Ishikawa (cell line): ENCODE data around the gene LCN2.

Experiments
- CEBPB ChIP-seq: IDR thresholded peaks from 2 replicates; pipeline ENCODE4 v1.6.1; 2012
- CREB1 ChIP-seq: IDR thresholded peaks from 2 replicates; pipeline ENCODE4 v1.6.1; 2012; ENCODE audit warnings: low read depth
- EGR1 ChIP-seq: IDR thresholded peaks from 2 replicates; pipeline ENCODE4 v1.6.1; 2012
- EP300 ChIP-seq: IDR thresholded peaks from 2 replicates; pipeline ENCODE4 v1.6.1; 2012; ENCODE audit warnings: borderline replicate concordance
- FOXM1 ChIP-seq: IDR thresholded peaks from 2 replicates; pipeline ENCODE4 v1.6.1; 2012; ENCODE audit warnings: low read depth, borderline replicate concordance
- NFIC ChIP-seq: IDR thresholded peaks from 2 replicates; pipeline ENCODE4 v1.6.1; 2012
- RAD21 ChIP-seq: IDR thresholded peaks from 2 replicates; pipeline ENCODE4 v1.6.1; 2012; ENCODE audit warnings: low read depth
- TAF1 ChIP-seq: IDR thresholded peaks from 2 replicates; pipeline ENCODE4 v1.6.1; 2012; ENCODE audit warnings: low read depth, mild to moderate bottlenecking
- TCF12 ChIP-seq: IDR thresholded peaks from 2 replicates; pipeline ENCODE4 v1.6.1; 2012; ENCODE audit warnings: low read depth
- TEAD4 ChIP-seq: IDR thresholded peaks from 2 replicates; pipeline ENCODE4 v1.6.1; 2012
- USF1 ChIP-seq: IDR thresholded peaks from 2 replicates; pipeline ENCODE4 v1.6.1; 2012
- YY1 ChIP-seq: IDR thresholded peaks from 2 replicates; pipeline ENCODE4 v1.6.1; 2012; ENCODE audit warnings: low read depth
- ZBTB7A ChIP-seq: IDR thresholded peaks from 2 replicates; pipeline ENCODE4 v1.6.1; 2012; ENCODE audit warnings: low read depth
- TF ChIP-seq, protein P1 (sequence below): IDR thresholded peaks from 2 replicates; pipeline ENCODE4 v1.6.1; 2012; ENCODE audit warnings: low read depth, mild to moderate bottlenecking
- TF ChIP-seq, protein P2 (sequence below): IDR thresholded peaks from 2 replicates; pipeline ENCODE4 v1.6.1; 2012

The LCN2 gene

DNA sequence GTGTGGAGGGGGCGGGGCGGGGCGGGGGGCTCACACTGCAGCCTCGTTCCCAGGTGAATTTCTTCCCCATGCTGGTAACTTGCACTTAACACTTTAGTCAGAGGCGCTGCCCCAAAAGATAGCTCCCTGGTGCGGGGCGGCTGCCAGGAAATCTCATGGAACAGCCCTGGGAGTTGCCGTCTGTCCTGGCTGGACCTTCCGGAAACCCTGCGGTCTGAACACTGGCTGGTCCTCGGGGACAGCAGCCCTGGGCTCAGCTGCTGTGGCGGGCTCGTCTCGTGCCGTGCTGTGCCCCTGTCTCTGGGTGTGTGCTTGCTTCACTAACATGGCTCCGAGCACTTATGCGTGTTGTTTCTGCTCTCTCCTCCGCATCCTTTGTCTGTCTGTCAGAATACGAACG is 47.6 kb upstream of the LCN2 start:
- no peak for TF ChIP-seq YY1
- no peak for TF ChIP-seq TEAD4
- TF ChIP-seq, protein P1, sequence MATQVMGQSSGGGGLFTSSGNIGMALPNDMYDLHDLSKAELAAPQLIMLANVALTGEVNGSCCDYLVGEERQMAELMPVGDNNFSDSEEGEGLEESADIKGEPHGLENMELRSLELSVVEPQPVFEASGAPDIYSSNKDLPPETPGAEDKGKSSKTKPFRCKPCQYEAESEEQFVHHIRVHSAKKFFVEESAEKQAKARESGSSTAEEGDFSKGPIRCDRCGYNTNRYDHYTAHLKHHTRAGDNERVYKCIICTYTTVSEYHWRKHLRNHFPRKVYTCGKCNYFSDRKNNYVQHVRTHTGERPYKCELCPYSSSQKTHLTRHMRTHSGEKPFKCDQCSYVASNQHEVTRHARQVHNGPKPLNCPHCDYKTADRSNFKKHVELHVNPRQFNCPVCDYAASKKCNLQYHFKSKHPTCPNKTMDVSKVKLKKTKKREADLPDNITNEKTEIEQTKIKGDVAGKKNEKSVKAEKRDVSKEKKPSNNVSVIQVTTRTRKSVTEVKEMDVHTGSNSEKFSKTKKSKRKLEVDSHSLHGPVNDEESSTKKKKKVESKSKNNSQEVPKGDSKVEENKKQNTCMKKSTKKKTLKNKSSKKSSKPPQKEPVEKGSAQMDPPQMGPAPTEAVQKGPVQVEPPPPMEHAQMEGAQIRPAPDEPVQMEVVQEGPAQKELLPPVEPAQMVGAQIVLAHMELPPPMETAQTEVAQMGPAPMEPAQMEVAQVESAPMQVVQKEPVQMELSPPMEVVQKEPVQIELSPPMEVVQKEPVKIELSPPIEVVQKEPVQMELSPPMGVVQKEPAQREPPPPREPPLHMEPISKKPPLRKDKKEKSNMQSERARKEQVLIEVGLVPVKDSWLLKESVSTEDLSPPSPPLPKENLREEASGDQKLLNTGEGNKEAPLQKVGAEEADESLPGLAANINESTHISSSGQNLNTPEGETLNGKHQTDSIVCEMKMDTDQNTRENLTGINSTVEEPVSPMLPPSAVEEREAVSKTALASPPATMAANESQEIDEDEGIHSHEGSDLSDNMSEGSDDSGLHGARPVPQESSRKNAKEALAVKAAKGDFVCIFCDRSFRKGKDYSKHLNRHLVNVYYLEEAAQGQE = no peak
- no peak for TF ChIP-seq RAD21
- no peak for TF ChIP-seq CEBPB
- no peak for TF ChIP-seq TAF1
- no peak for TF ChIP-seq USF1

GRCh38 chr9:128102196-128102595 is 47.1 kb upstream of the LCN2 start:
- TF ChIP-seq FOXM1 (no peak), TEAD4 (no peak), CEBPB (no peak), YY1 (no peak), NFIC (no peak), CREB1 (no peak), RAD21 (no peak), EP300 (no peak), USF1 (no peak), ZBTB7A (no peak), TAF1 (no peak), EGR1 (no peak), TCF12 (no peak)
- TF ChIP-seq, protein P1 = no peak
- TF ChIP-seq, protein P2, sequence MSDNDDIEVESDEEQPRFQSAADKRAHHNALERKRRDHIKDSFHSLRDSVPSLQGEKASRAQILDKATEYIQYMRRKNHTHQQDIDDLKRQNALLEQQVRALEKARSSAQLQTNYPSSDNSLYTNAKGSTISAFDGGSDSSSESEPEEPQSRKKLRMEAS = no peak

DNA sequence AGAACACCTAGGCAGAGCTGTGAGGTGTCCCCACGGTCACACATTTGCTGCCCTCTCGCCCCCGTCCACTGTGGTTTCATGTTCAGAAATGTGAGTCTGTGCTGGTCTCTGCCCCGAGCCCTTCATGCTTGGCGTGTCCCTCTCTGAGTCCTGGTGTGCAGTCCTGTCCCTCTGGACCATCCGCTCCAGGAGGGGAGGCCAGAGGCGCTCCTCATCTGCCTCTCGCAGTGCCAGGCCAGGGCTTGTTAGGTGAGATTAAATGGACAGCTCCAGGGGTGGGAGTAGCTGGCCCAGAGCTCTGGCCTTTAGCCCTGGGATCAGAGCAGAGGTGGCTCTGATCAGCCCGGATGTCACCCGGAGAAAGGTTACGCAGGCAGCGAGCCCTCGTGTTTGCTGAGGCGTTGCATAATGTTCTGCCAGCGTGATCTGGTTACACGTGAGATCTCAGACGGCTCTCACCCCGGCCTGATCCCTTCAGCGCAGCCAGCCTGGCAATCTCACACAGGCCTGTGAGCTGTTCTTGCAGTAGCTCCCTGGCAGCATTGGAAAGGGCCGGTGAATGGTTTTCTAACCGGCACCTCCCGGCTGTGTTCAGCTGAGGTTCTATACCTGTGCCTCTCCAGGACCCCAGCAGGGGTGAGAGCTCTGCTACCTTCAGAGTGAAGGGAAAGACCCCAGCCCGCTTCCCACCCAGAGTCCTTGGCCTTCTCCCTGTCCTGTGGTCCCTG is 46.2 kb upstream of the LCN2 start:
- no peak for TF ChIP-seq TCF12
- no peak for TF ChIP-seq USF1
- no peak for TF ChIP-seq YY1
- TF ChIP-seq, protein P1 = no peak
- no peak for TF ChIP-seq RAD21
- no peak for TF ChIP-seq TEAD4
- TF ChIP-seq, protein P2 = no peak
- no peak for TF ChIP-seq CREB1
- TF ChIP-seq ZBTB7A = no peak

DNA sequence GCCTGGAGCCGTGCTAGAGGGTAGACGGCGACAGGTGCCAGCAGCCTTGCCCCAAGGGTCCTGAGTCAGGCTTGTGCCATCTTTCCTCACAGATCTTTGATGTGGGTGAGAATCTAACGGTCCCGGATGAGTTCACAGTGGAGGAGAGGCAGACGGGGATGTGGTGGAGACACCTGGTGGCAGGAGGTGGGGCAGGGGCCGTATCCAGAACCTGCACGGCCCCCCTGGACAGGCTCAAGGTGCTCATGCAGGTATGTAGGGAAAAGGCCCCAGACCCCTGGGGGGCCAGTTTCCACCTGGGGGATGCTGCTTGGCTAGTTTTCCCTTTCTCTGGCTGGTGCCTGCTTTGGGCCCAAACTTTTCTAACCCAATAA is 45.7 kb upstream of the LCN2 start:
- TF ChIP-seq NFIC (no peak), USF1 (no peak), YY1 (no peak), EGR1 (no peak), TAF1 (no peak), RAD21 (no peak), ZBTB7A (no peak), TEAD4 (no peak), EP300 (no peak), CEBPB (no peak), TCF12 (no peak), CREB1 (no peak), FOXM1 (no peak)
- TF ChIP-seq, protein P2 = no peak
- TF ChIP-seq, protein P1 = no peak
